Measurements from ENCODE around the gene EPS8L3.
A peak's percentile ranks its signal among the peaks of the same experiment; 100 is the strongest.

The EPS8L3 gene

DNA sequence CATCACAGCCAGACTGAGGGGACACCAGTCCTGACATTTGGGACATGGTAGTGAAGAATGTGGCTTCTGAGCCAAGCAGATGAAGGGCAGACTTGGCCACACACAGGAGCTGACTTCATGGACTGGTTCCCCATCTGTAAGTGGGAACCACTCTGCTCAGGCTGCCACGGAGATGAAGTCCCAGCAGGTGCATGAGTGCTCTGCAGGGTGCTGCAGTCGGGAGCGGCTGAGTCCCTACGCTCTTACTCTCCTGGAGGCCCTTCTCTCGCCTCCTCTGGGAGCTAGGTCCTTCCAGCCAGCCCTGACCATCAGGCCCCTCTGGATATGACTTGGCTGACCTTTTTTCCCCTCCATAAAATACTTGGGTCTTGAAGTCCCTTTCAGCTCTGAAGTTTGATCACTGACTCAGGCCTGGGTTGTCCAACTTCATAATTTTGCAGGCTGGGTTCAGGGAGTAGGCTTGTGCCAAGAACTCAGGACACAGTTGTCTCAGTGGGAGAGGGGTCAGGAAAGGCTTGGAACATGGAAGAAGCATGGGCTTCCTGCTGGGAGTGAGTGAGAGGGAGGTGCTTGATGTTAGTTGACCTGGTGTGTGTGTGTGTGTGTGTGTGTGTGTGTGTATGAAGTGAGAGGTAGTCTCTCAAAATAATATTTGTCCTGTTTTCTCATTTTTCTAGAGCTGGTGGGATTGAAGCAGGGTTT lies 21.0 kb upstream of the EPS8L3 start:
- Histone ChIP-seq H2BK15ac (replicated peaks; ENCODE audit: low read depth) (no peak overlapping the region), H4K8ac (ENCODE audit: low read depth, low read length) (no peak overlapping the region), H3K4me1 (ENCODE audit: control insufficient read depth, low read depth, low read length) (peaks cover 3% of the 10 kb centered on the region), H3K27me3 (ENCODE audit: insufficient read depth, low read length, poor library complexity) (no peaks in the 10 kb centered on the region), H4K5ac (ENCODE audit: low read length) (no peak overlapping the region), H2BK5ac (ENCODE audit: low read length) (no peak overlapping the region), H3K27ac (ENCODE audit: low read depth, low read length) (no peak overlapping the region), H3K79me2 (ENCODE audit: control insufficient read depth, insufficient read depth, low read length) (no peaks in the 10 kb centered on the region), H2AK5ac (ENCODE audit: low read length) (no peak overlapping the region), H3K18ac (ENCODE audit: low read length) (no peak overlapping the region), H3K79me1 (ENCODE audit: low read length) (no peaks in the 10 kb centered on the region), H3K9ac (ENCODE audit: low read length) (no peak overlapping the region), H3K4me2 (ENCODE audit: low read length) (no peak overlapping the region), H3K23ac (ENCODE audit: low read length) (no peak overlapping the region), H3K4ac (ENCODE audit: low read depth, low read length) (no peak overlapping the region), H2BK120ac (ENCODE audit: low read depth, low read length) (no peak overlapping the region), H3K4me3 (ENCODE audit: low read length) (no peak overlapping the region), H3K36me3 (ENCODE audit: control insufficient read depth, insufficient read depth, low read length) (no peaks in the 10 kb centered on the region), H3K56ac (ENCODE audit: low read length) (no peak overlapping the region)
- DNase-seq, result no peak
- WGBS (ENCODE audit: extremely low coverage, insufficient coverage, low lambda C conversion rate), result no CpG with 5 or more reads among the region's 5 CpGs

GRCh38 chr1:109783436-109783835 lies 19.7 kb upstream of the EPS8L3 start:
- Histone ChIP-seq H3K23ac (ENCODE audit: low read length) (no peak overlapping the region), H2BK5ac (ENCODE audit: low read length) (no peak overlapping the region), H2AK5ac (ENCODE audit: low read length) (no peak overlapping the region), H2BK15ac (replicated peaks; ENCODE audit: low read depth) (no peak overlapping the region), H3K4ac (ENCODE audit: low read depth, low read length) (no peak overlapping the region), H2BK120ac (ENCODE audit: low read depth, low read length) (no peak overlapping the region), H3K79me2 (ENCODE audit: control insufficient read depth, insufficient read depth, low read length) (no peaks in the 10 kb centered on the region), H4K5ac (ENCODE audit: low read length) (no peak overlapping the region), H3K56ac (ENCODE audit: low read length) (no peak overlapping the region), H3K9ac (ENCODE audit: low read length) (no peak overlapping the region), H3K27ac (ENCODE audit: low read depth, low read length) (no peak overlapping the region), H3K4me1 (ENCODE audit: control insufficient read depth, low read depth, low read length) (peaks cover 3% of the 10 kb centered on the region), H3K4me3 (ENCODE audit: low read length) (no peak overlapping the region), H3K27me3 (ENCODE audit: insufficient read depth, low read length, poor library complexity) (no peaks in the 10 kb centered on the region), H3K4me2 (ENCODE audit: low read length) (no peak overlapping the region), H4K8ac (ENCODE audit: low read depth, low read length) (no peak overlapping the region), H3K36me3 (ENCODE audit: control insufficient read depth, insufficient read depth, low read length) (no peaks in the 10 kb centered on the region), H3K79me1 (ENCODE audit: low read length) (no peaks in the 10 kb centered on the region), H3K18ac (ENCODE audit: low read length) (no peak overlapping the region)
- DNase-seq, result peak; percentile 84
- no CpG with 5 or more reads among the region's 8 CpGs for WGBS (ENCODE audit: extremely low coverage, insufficient coverage, low lambda C conversion rate)

DNA sequence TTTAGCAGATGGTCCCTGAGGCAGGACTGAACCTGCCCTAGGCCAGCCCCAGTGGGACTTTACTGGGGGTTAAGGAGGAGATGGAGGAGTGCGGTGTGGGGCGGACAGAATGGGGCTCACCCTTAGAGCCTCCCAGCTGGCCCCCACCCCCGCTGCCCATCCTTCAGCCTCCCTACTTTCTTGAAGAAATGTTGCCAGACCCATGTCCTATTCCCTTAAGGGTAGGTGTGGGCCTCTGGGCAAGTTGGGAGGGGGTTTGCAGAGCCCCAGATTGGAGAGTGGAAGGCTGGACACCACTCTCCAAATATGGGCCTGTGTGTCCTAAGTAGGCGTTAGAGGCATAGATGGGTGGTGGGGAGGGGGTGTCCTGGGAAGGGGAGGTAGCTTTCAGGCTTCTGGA lies 19.2 kb upstream of the EPS8L3 start:
- no peak overlapping the region for H2BK15ac ChIP-seq (replicated peaks; ENCODE audit: low read depth)
- H3K79me2 ChIP-seq (ENCODE audit: control insufficient read depth, insufficient read depth, low read length), result no peaks in the 10 kb centered on the region
- no peak overlapping the region for H3K23ac ChIP-seq (ENCODE audit: low read length)
- H4K8ac ChIP-seq (ENCODE audit: low read depth, low read length), result no peak overlapping the region
- H3K36me3 ChIP-seq (ENCODE audit: control insufficient read depth, insufficient read depth, low read length), result no peaks in the 10 kb centered on the region
- WGBS (ENCODE audit: extremely low coverage, insufficient coverage, low lambda C conversion rate), result no CpG with 5 or more reads among the region's 4 CpGs
- H3K9ac ChIP-seq (ENCODE audit: low read length), result no peak overlapping the region
- no peak overlapping the region for H2BK120ac ChIP-seq (ENCODE audit: low read depth, low read length)
- no peaks in the 10 kb centered on the region for H3K27me3 ChIP-seq (ENCODE audit: insufficient read depth, low read length, poor library complexity)
- no peak overlapping the region for H3K27ac ChIP-seq (ENCODE audit: low read depth, low read length)
- no peak overlapping the region for H2BK5ac ChIP-seq (ENCODE audit: low read length)
- no peak overlapping the region for H3K56ac ChIP-seq (ENCODE audit: low read length)
- no peak overlapping the region for H2AK5ac ChIP-seq (ENCODE audit: low read length)
- no peaks in the 10 kb centered on the region for H3K79me1 ChIP-seq (ENCODE audit: low read length)
- H3K4ac ChIP-seq (ENCODE audit: low read depth, low read length), result no peak overlapping the region
- H3K4me3 ChIP-seq (ENCODE audit: low read length), result no peak overlapping the region
- peaks cover 3% of the 10 kb centered on the region for H3K4me1 ChIP-seq (ENCODE audit: control insufficient read depth, low read depth, low read length)
- H3K4me2 ChIP-seq (ENCODE audit: low read length), result no peak overlapping the region
- H4K5ac ChIP-seq (ENCODE audit: low read length), result no peak overlapping the region
- DNase-seq, result no peak
- no peak overlapping the region for H3K18ac ChIP-seq (ENCODE audit: low read length)

DNA sequence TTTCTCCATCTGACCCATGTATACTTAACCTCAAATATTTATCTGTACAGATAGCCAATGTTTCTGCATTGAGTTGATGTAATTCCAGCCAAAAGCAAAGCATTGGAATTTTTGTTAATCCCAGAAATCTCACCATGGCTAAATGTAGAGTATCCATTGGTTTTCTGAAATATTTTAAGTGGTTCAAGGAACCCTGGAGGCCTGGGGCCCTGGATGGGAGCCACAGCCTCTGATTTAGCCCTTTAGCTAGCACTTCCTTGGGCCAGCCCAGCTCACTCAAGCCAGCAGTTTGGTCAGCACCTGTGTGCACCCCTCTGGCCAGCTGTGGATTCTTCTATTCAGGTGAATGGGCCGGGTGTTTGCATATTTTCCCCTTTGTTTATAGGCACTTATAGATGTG lies 18.8 kb upstream of the EPS8L3 start:
- H3K27me3 ChIP-seq (ENCODE audit: insufficient read depth, low read length, poor library complexity), result no peaks in the 10 kb centered on the region
- WGBS (ENCODE audit: extremely low coverage, insufficient coverage, low lambda C conversion rate), result no CpG with 5 or more reads among the region's 1 CpG
- H2BK120ac ChIP-seq (ENCODE audit: low read depth, low read length), result no peak overlapping the region
- no peak overlapping the region for H3K27ac ChIP-seq (ENCODE audit: low read depth, low read length)
- H2AK5ac ChIP-seq (ENCODE audit: low read length), result no peak overlapping the region
- H3K18ac ChIP-seq (ENCODE audit: low read length), result no peak overlapping the region
- no peak overlapping the region for H2BK5ac ChIP-seq (ENCODE audit: low read length)
- no peak overlapping the region for H2BK15ac ChIP-seq (replicated peaks; ENCODE audit: low read depth)
- H3K79me2 ChIP-seq (ENCODE audit: control insufficient read depth, insufficient read depth, low read length), result no peaks in the 10 kb centered on the region
- DNase-seq, result no peak
- no peak overlapping the region for H3K4me2 ChIP-seq (ENCODE audit: low read length)
- H3K79me1 ChIP-seq (ENCODE audit: low read length), result no peaks in the 10 kb centered on the region
- no peak overlapping the region for H3K56ac ChIP-seq (ENCODE audit: low read length)
- H3K4me3 ChIP-seq (ENCODE audit: low read length), result no peak overlapping the region
- H3K4me1 ChIP-seq (ENCODE audit: control insufficient read depth, low read depth, low read length), result peaks cover 3% of the 10 kb centered on the region
- no peak overlapping the region for H3K23ac ChIP-seq (ENCODE audit: low read length)
- no peak overlapping the region for H3K9ac ChIP-seq (ENCODE audit: low read length)
- no peak overlapping the region for H4K5ac ChIP-seq (ENCODE audit: low read length)
- H3K36me3 ChIP-seq (ENCODE audit: control insufficient read depth, insufficient read depth, low read length), result no peaks in the 10 kb centered on the region
- no peak overlapping the region for H3K4ac ChIP-seq (ENCODE audit: low read depth, low read length)
- H4K8ac ChIP-seq (ENCODE audit: low read depth, low read length), result no peak overlapping the region

GRCh38 chr1:109781806-109782205 lies 18.1 kb upstream of the EPS8L3 start:
- H3K18ac ChIP-seq (ENCODE audit: low read length), result no peak overlapping the region
- H3K23ac ChIP-seq (ENCODE audit: low read length), result no peak overlapping the region
- H4K5ac ChIP-seq (ENCODE audit: low read length), result no peak overlapping the region
- H3K36me3 ChIP-seq (ENCODE audit: control insufficient read depth, insufficient read depth, low read length), result no peaks in the 10 kb centered on the region
- no peak for DNase-seq
- H2AK5ac ChIP-seq (ENCODE audit: low read length), result no peak overlapping the region
- H3K27me3 ChIP-seq (ENCODE audit: insufficient read depth, low read length, poor library complexity), result no peaks in the 10 kb centered on the region
- H2BK120ac ChIP-seq (ENCODE audit: low read depth, low read length), result no peak overlapping the region
- no peaks in the 10 kb centered on the region for H3K79me1 ChIP-seq (ENCODE audit: low read length)
- H2BK5ac ChIP-seq (ENCODE audit: low read length), result no peak overlapping the region
- no peak overlapping the region for H3K9ac ChIP-seq (ENCODE audit: low read length)
- H3K79me2 ChIP-seq (ENCODE audit: control insufficient read depth, insufficient read depth, low read length), result no peaks in the 10 kb centered on the region
- no CpG with 5 or more reads among the region's 2 CpGs for WGBS (ENCODE audit: extremely low coverage, insufficient coverage, low lambda C conversion rate)
- peaks cover 3% of the 10 kb centered on the region for H3K4me1 ChIP-seq (ENCODE audit: control insufficient read depth, low read depth, low read length)
- H3K4ac ChIP-seq (ENCODE audit: low read depth, low read length), result no peak overlapping the region
- H3K56ac ChIP-seq (ENCODE audit: low read length), result no peak overlapping the region
- no peak overlapping the region for H2BK15ac ChIP-seq (replicated peaks; ENCODE audit: low read depth)
- no peak overlapping the region for H4K8ac ChIP-seq (ENCODE audit: low read depth, low read length)
- H3K27ac ChIP-seq (ENCODE audit: low read depth, low read length), result no peak overlapping the region
- no peak overlapping the region for H3K4me2 ChIP-seq (ENCODE audit: low read length)
- no peak overlapping the region for H3K4me3 ChIP-seq (ENCODE audit: low read length)

GRCh38 chr1:109780982-109781381 lies 17.3 kb upstream of the EPS8L3 start:
- H3K4ac ChIP-seq (ENCODE audit: low read depth, low read length), result no peak overlapping the region
- H2BK5ac ChIP-seq (ENCODE audit: low read length), result no peak overlapping the region
- H3K18ac ChIP-seq (ENCODE audit: low read length), result no peak overlapping the region
- H3K79me1 ChIP-seq (ENCODE audit: low read length), result no peaks in the 10 kb centered on the region
- WGBS (ENCODE audit: extremely low coverage, insufficient coverage, low lambda C conversion rate), result no CpG with 5 or more reads among the region's 1 CpG
- no peak overlapping the region for H3K27ac ChIP-seq (ENCODE audit: low read depth, low read length)
- H3K23ac ChIP-seq (ENCODE audit: low read length), result no peak overlapping the region
- no peak overlapping the region for H3K4me3 ChIP-seq (ENCODE audit: low read length)
- H4K5ac ChIP-seq (ENCODE audit: low read length), result no peak overlapping the region
- H4K8ac ChIP-seq (ENCODE audit: low read depth, low read length), result no peak overlapping the region
- H2AK5ac ChIP-seq (ENCODE audit: low read length), result no peak overlapping the region
- no peak for DNase-seq
- H3K79me2 ChIP-seq (ENCODE audit: control insufficient read depth, insufficient read depth, low read length), result no peaks in the 10 kb centered on the region
- no peaks in the 10 kb centered on the region for H3K27me3 ChIP-seq (ENCODE audit: insufficient read depth, low read length, poor library complexity)
- no peak overlapping the region for H3K9ac ChIP-seq (ENCODE audit: low read length)
- H3K56ac ChIP-seq (ENCODE audit: low read length), result no peak overlapping the region
- H3K36me3 ChIP-seq (ENCODE audit: control insufficient read depth, insufficient read depth, low read length), result no peaks in the 10 kb centered on the region
- no peak overlapping the region for H2BK15ac ChIP-seq (replicated peaks; ENCODE audit: low read depth)
- H3K4me1 ChIP-seq (ENCODE audit: control insufficient read depth, low read depth, low read length), result peaks cover 3% of the 10 kb centered on the region
- no peak overlapping the region for H2BK120ac ChIP-seq (ENCODE audit: low read depth, low read length)
- H3K4me2 ChIP-seq (ENCODE audit: low read length), result no peak overlapping the region
